H9 (cell line): ENCODE data around the gene ARAP1. TPM values are rescaled to one million over a fixed set of nuclear protein-coding genes. Genes with fewer than 3 reads are reported as not detected.

ENCODE experiments used
- DNase-seq: peaks from one replicate; pipeline ENCODE4 v3.0.0-alpha.2; 2017
- H2AFZ ChIP-seq: one replicate; pipeline ENCODE4 v1.6.1; 2013; ENCODE audit warnings: mild to moderate bottlenecking, low read length, control low read depth, moderate library complexity
- H2AK5ac ChIP-seq: 2 replicates; pipeline ENCODE4 v1.6.1; 2013; ENCODE audit warnings: low read length, control low read depth, mixed read lengths; ENCODE audit not compliant: insufficient read length
- H2BK120ac ChIP-seq: one replicate; pipeline ENCODE4 v1.6.1; 2013; ENCODE audit warnings: low read depth, mild to moderate bottlenecking, low read length, control low read depth, inconsistent platforms; ENCODE audit not compliant: poor library complexity, severe bottlenecking
- H2BK12ac ChIP-seq: 2 replicates; pipeline ENCODE4 v1.6.1; 2013; ENCODE audit warnings: low read length, control low read depth, mixed read lengths, low read depth; ENCODE audit not compliant: insufficient read length
- H2BK15ac ChIP-seq: 2 replicates; pipeline ENCODE4 v1.6.1; 2013; ENCODE audit warnings: low read depth, low read length, control low read depth
- H2BK20ac ChIP-seq: one replicate; pipeline ENCODE4 v1.6.1; 2013; ENCODE audit warnings: low read depth, mild to moderate bottlenecking, low read length, control low read depth, inconsistent platforms; ENCODE audit not compliant: poor library complexity, severe bottlenecking
- H2BK5ac ChIP-seq: 2 replicates; pipeline ENCODE4 v1.6.1; 2013; ENCODE audit warnings: low read length, control low read depth, mixed read lengths; ENCODE audit not compliant: insufficient read length
- H3K14ac ChIP-seq: 2 replicates; pipeline ENCODE4 v1.6.1; 2013; ENCODE audit warnings: low read length, control low read depth; ENCODE audit not compliant: insufficient read depth
- H3K18ac ChIP-seq: 2 replicates; pipeline ENCODE4 v1.6.1; 2013; ENCODE audit warnings: low read depth, mild to moderate bottlenecking, mixed read lengths, low read length, control low read depth; ENCODE audit not compliant: insufficient read length
- H3K23ac ChIP-seq: 2 replicates; pipeline ENCODE4 v1.6.1; 2013; ENCODE audit warnings: low read length, control low read depth, mixed read lengths, low read depth; ENCODE audit not compliant: insufficient read length
- H3K23me2 ChIP-seq: 2 replicates; pipeline ENCODE4 v1.6.1; 2013; ENCODE audit warnings: low read depth, mild to moderate bottlenecking, mixed read lengths, low read length, control low read depth; ENCODE audit not compliant: insufficient read length, poor library complexity, severe bottlenecking
- H3K27ac ChIP-seq: 2 replicates; pipeline ENCODE4 v1.5.1; 2013; ENCODE audit warnings: low read length, control low read depth, mixed read lengths, low read depth; ENCODE audit not compliant: insufficient read length
- H3K27me3 ChIP-seq: 2 replicates; pipeline ENCODE4 v1.6.1; 2013; ENCODE audit warnings: low read length, control low read depth, inconsistent platforms; ENCODE audit not compliant: insufficient read depth
- H3K4ac ChIP-seq: 2 replicates; pipeline ENCODE4 v1.6.1; 2013; ENCODE audit warnings: low read depth, mild to moderate bottlenecking, control low read depth, inconsistent platforms, low read length, moderate library complexity
- H3K4me1 ChIP-seq: 2 replicates; pipeline ENCODE4 v1.6.1; 2013; ENCODE audit warnings: low read length, control low read depth, inconsistent platforms; ENCODE audit not compliant: insufficient read depth
- H3K4me2 ChIP-seq: 2 replicates; pipeline ENCODE4 v1.6.1; 2013; ENCODE audit warnings: low read length, control low read depth, mixed read lengths; ENCODE audit not compliant: insufficient read length, insufficient read depth
- H3K56ac ChIP-seq: 2 replicates; pipeline ENCODE4 v1.6.1; 2013; ENCODE audit warnings: low read depth, mild to moderate bottlenecking, mixed read lengths, low read length, control low read depth; ENCODE audit not compliant: insufficient read length
- H3K79me1 ChIP-seq: 2 replicates; pipeline ENCODE4 v1.6.1; 2013; ENCODE audit warnings: low read depth, mild to moderate bottlenecking, moderate library complexity, low read length, control low read depth, inconsistent platforms; ENCODE audit not compliant: insufficient read depth, poor library complexity, severe bottlenecking
- H3K79me2 ChIP-seq: 2 replicates; pipeline ENCODE4 v1.6.1; 2013; ENCODE audit warnings: low read length, control low read depth, inconsistent platforms; ENCODE audit not compliant: insufficient read depth
- H3K9ac ChIP-seq: 2 replicates; pipeline ENCODE4 v1.6.1; 2013; ENCODE audit warnings: low read length, control low read depth, mixed read lengths; ENCODE audit not compliant: insufficient read length; ENCODE audit errors: extremely low read depth
- H3K9me3 ChIP-seq: one replicate; pipeline ENCODE4 v1.6.1; 2013; ENCODE audit warnings: low read depth, low read length, inconsistent platforms; ENCODE audit not compliant: control insufficient read depth
- H3T11ph ChIP-seq: one replicate; pipeline ENCODE4 v1.6.1; 2013; ENCODE audit warnings: mild to moderate bottlenecking, low read length, control low read depth, inconsistent platforms
- H4K20me1 ChIP-seq: one replicate; pipeline ENCODE4 v1.6.1; 2013; ENCODE audit not compliant: control insufficient read depth, insufficient read length, insufficient read depth
- H4K5ac ChIP-seq: 2 replicates; pipeline ENCODE4 v1.6.1; 2013; ENCODE audit warnings: low read depth, mild to moderate bottlenecking, mixed read lengths, low read length, control low read depth; ENCODE audit not compliant: insufficient read length
- H4K8ac ChIP-seq: replicated peaks from 2 replicates; pipeline ENCODE4 v1.6.1; 2013; ENCODE audit warnings: low read length, control low read depth, mixed read lengths, low read depth; ENCODE audit not compliant: insufficient read length
- H4K91ac ChIP-seq: 2 replicates; pipeline ENCODE4 v1.6.1; 2013; ENCODE audit warnings: low read depth, mild to moderate bottlenecking, moderate library complexity, mixed read lengths, low read length, control low read depth; ENCODE audit not compliant: insufficient read length
- H3K27ac Mint-ChIP-seq, 3 experiments: 2 replicates in 2 of 3; 3 replicates in 1 of 3; pipeline ENCODE4 v1.8.0; 2020 to 2021; ENCODE audit warnings: mixed read lengths in 3 of 3, mild to moderate bottlenecking in 1 of 3, moderate library complexity in 1 of 3
- H3K27me3 Mint-ChIP-seq: 2 replicates; pipeline ENCODE4 v1.8.0; 2021; ENCODE audit warnings: low read depth, mild to moderate bottlenecking, moderate library complexity, mixed read lengths
- H3K36me3 Mint-ChIP-seq, 3 experiments: 2 replicates in 2 of 3; 3 replicates in 1 of 3; pipeline ENCODE4 v1.8.0; 2020 to 2021; ENCODE audit warnings: low read depth in 3 of 3, mixed read lengths in 3 of 3; ENCODE audit not compliant: insufficient read depth in 1 of 3
- H3K4me1 Mint-ChIP-seq, 2 experiments: 2 replicates each; pipeline ENCODE4 v1.8.0; 2020; ENCODE audit warnings: mixed read lengths in 2 of 2
- H3K4me3 Mint-ChIP-seq, 2 experiments: 2 replicates in 1 of 2; 3 replicates in 1 of 2; pipeline ENCODE4 v1.8.0; 2020 to 2021; ENCODE audit warnings: mild to moderate bottlenecking in 2 of 2, mixed read lengths in 2 of 2, moderate library complexity in 1 of 2
- H3K9me3 Mint-ChIP-seq, 2 experiments: 2 replicates in 1 of 2; 3 replicates in 1 of 2; pipeline ENCODE4 v1.8.0; 2020; ENCODE audit warnings: mild to moderate bottlenecking in 2 of 2, mixed read lengths in 2 of 2, moderate library complexity in 1 of 2
- WGBS: extraction: QIAGEN DNeasy Blood & Tissue Kit; methylation state at CpG from one replicate; pipeline ENCODE4 v1.1.7; 2013; ENCODE audit warnings: missing lambda C conversion rate, low lambda C conversion rate, mixed read lengths; ENCODE audit not compliant: insufficient read length; ENCODE audit errors: extremely low coverage; 5-methylcytosine and 5-hydroxymethylcytosine counted together
- total RNA-seq: library from RNA; stranded (reverse); gene quantifications from 2 replicates; pipeline ENCODE4 v1.2.1, GENCODE V29; 2021
- TF ChIP-seq, protein P1 (sequence below): fragments of 200-600 bp; sonication (generic); conservative IDR thresholded peaks from 3 replicates; pipeline ENCODE4 v1.8.0; 2021; ENCODE audit warnings: antibody characterized with exemption, mild to moderate bottlenecking

Gene ARAP1
- total RNA-seq, 1 experiment from 2014 or later = 59.4 TPM

DNA sequence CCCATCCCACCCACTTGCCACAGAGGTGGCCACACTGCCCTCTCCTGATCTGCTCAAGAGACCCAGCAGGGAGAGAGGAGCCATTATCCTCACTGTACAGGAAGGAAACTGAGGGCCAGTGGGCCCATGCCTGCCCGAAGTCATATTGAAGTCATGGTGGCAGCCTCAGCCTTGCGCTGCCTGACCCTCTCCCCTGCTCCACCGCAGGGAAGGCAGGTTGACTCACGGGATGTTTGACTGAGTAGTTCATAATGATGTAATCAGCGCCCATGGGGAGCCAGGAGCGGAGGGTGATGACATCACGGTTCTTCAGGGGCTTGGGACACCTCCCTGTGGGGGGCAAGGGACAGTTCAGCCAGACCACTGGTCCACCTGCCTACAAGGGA lies 6.1 kb upstream of the ARAP1 start:
- H3K56ac ChIP-seq = no peak overlapping the region
- WGBS = no CpG with 5 or more reads among the region's 7 CpGs
- H3K27ac Mint-ChIP-seq = peak overlapping the region in 1 of 3 experiments; percentile 60; a peak in 2 of 7 replicates

More for the DNA sequence above, 6.1 kb upstream of the ARAP1 start:
- Mint-ChIP-seq H3K4me1 (peaks cover 2 to 18% of the 10 kb centered on the region in 2 experiments; a peak in 3 of 4 replicates), H3K4me3 (no peak overlapping the region), H3K9me3 (no peaks in the 10 kb centered on the region), H3K27me3 (peaks cover 2% of the 10 kb centered on the region; the same call in 1 of the 2 replicates), H3K36me3 (peaks cover 3 to 10% (median 8%) of the 10 kb centered on the region in 3 experiments; a peak in 5 of 7 replicates)
- no peaks in the 10 kb centered on the region for H3K23me2 ChIP-seq
- no peak overlapping the region for H3K14ac ChIP-seq
- H3K27me3 ChIP-seq = no peaks in the 10 kb centered on the region
- no peak overlapping the region for H3K27ac ChIP-seq
- no peaks in the 10 kb centered on the region for H3K9me3 ChIP-seq
- H3K9ac ChIP-seq = no peak overlapping the region
- H2BK5ac ChIP-seq = no peak overlapping the region
- H4K91ac ChIP-seq = no peak overlapping the region
- H2AFZ ChIP-seq = no peak overlapping the region
- H3K4ac ChIP-seq = no peak overlapping the region
- H3K18ac ChIP-seq = no peak overlapping the region
- H3K23ac ChIP-seq = no peak overlapping the region
- no peaks in the 10 kb centered on the region for H3K79me2 ChIP-seq
- H2AK5ac ChIP-seq = no peak overlapping the region
- no peak overlapping the region for H3K4me2 ChIP-seq
- no peak overlapping the region for H2BK20ac ChIP-seq
- H3T11ph ChIP-seq = no peak overlapping the region
- no peaks in the 10 kb centered on the region for H3K4me1 ChIP-seq
- H4K8ac ChIP-seq = no peak overlapping the region
- TF ChIP-seq, protein P1, sequence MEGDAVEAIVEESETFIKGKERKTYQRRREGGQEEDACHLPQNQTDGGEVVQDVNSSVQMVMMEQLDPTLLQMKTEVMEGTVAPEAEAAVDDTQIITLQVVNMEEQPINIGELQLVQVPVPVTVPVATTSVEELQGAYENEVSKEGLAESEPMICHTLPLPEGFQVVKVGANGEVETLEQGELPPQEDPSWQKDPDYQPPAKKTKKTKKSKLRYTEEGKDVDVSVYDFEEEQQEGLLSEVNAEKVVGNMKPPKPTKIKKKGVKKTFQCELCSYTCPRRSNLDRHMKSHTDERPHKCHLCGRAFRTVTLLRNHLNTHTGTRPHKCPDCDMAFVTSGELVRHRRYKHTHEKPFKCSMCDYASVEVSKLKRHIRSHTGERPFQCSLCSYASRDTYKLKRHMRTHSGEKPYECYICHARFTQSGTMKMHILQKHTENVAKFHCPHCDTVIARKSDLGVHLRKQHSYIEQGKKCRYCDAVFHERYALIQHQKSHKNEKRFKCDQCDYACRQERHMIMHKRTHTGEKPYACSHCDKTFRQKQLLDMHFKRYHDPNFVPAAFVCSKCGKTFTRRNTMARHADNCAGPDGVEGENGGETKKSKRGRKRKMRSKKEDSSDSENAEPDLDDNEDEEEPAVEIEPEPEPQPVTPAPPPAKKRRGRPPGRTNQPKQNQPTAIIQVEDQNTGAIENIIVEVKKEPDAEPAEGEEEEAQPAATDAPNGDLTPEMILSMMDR = no peak
- H3K79me1 ChIP-seq = no peaks in the 10 kb centered on the region
- no peak overlapping the region for H2BK120ac ChIP-seq
- no peak overlapping the region for H2BK12ac ChIP-seq
- H2BK15ac ChIP-seq = no peak overlapping the region
- no peak for DNase-seq
- no peak overlapping the region for H4K5ac ChIP-seq
- no peaks in the 10 kb centered on the region for H4K20me1 ChIP-seq
